Measurements from ENCODE around the gene ZNF407. TPM values are rescaled to one million over a fixed set of nuclear protein-coding genes. Genes with fewer than 3 reads are reported as not detected.

ZNF407 gene
- polyA plus RNA-seq, 3 donors from 2014 or later = 1.5 to 4.7 (median 1.5) TPM

DNA sequence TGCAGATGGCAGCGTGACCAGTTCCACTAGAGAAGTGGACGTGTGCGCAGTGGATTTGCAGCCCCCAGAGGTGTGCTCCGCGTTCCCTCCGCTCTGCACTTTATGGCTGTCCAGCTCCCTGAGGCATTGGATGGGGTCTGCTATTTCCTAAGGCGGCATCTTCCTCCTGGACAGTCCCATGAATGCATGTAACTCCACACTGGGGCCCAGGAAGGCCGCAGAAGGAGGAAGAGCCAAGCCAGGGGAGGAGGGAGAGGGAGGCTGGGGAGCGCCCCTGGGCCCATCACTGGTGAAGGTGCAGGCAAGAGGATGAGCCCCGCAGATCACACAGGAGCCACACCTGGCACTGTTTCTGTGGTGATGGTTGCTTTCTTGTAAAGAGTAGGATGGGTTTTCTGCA, 512.1 kb downstream of the ZNF407 start:
- H3K27ac Mint-ChIP-seq = no peak overlapping the region
- H3K36me3 Mint-ChIP-seq = no peaks in the 10 kb centered on the region
- H3K4me3 Mint-ChIP-seq = no peak overlapping the region
- peaks cover 3 to 4% (median 3%) of the 10 kb centered on the region in 3 donors for H3K27me3 Mint-ChIP-seq (ENCODE audit: low read depth in 3 of 3)
- H3K4me1 Mint-ChIP-seq = peaks cover 0 to 1% of the 10 kb centered on the region in 2 donors
- no peaks in the 10 kb centered on the region for H3K9me3 Mint-ChIP-seq
- DNase-seq = no peak

DNA sequence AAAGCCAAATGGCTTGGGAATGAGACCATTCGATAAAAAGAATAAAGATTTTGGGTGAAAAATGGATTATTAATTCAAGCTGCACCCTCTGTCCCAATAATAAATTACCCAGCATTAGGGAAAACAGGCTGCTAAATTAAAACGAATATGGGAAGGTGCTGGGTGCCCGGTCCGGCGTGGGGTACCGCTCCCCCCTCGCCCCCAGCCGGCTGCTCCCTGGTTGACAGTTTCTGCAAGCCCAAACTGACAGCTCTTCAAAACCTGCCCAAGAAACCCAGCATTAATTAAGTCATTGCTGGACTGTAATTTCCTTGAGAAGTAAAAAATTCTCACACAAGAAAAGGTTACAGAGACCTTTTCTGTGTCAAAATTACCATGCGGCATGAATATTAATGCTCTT, 512.6 kb downstream of the ZNF407 start:
- peaks cover 2 to 6% of the 10 kb centered on the region in 2 donors for H3K4me1 Mint-ChIP-seq
- DNase-seq = no peak
- H3K9me3 Mint-ChIP-seq = no peaks in the 10 kb centered on the region
- no peaks in the 10 kb centered on the region for H3K36me3 Mint-ChIP-seq
- peaks cover 3% of the 10 kb centered on the region in 3 donors for H3K27me3 Mint-ChIP-seq (ENCODE audit: low read depth in 3 of 3)
- no peak overlapping the region for H3K4me3 Mint-ChIP-seq
- H3K27ac Mint-ChIP-seq = no peak overlapping the region

DNA sequence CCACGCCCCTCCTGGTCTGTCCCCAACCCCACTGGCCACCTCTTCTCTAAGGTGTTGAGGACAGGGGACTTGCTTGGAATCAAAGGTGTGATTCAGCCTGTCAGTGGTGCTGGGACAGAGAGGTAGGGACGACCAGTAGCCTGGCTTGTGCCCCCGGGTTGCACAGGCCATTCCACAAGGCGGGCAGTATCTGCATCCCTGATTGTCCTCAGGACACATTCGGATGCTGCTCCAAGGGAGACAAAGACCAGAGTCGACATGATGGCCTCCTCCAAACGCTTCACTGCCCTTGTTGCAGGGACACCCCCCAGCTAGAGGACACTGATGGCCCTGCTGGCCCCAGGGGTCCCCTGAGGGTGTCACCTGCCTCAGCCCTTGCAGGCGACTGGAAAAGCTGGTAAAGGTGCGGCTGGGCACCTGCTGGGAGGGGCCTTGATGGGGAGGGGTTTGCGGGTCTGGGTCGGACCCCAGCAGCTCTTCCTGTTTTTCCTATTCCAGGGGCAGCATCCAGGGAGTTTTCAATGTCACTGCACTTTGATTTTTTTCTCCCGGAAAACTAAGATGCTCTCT, 513.3 kb downstream of the ZNF407 start:
- no peaks in the 10 kb centered on the region for H3K36me3 Mint-ChIP-seq
- H3K27ac Mint-ChIP-seq = no peak overlapping the region
- no peaks in the 10 kb centered on the region for H3K9me3 Mint-ChIP-seq
- peaks cover 3 to 5% (median 3%) of the 10 kb centered on the region in 3 donors for H3K27me3 Mint-ChIP-seq (ENCODE audit: low read depth in 3 of 3)
- peaks cover 2 to 7% of the 10 kb centered on the region in 2 donors for H3K4me1 Mint-ChIP-seq
- DNase-seq = no peak
- no peak overlapping the region for H3K4me3 Mint-ChIP-seq

DNA sequence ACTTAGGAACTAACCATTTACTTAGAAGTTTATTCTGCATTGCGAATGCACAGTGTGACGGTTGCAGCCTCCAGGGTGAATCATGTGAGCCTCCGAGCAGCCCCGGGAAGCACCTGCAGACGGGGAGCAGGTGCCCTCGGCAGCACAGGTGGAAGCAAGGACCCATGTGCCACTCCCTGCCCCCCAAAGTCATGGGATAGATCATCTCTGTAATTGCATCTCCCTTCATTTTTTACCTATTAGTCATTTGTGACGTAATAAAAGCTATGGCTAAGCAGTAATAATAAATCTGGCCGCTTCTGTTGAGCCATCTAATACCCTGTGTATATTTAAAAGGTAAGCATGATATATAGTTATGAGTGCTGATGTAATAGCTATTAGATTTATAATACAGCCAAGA, 514.1 kb downstream of the ZNF407 start:
- peaks cover 2 to 7% of the 10 kb centered on the region in 2 donors for H3K4me1 Mint-ChIP-seq
- H3K27ac Mint-ChIP-seq = no peak overlapping the region
- no peak overlapping the region for H3K4me3 Mint-ChIP-seq
- peaks cover 3 to 5% (median 3%) of the 10 kb centered on the region in 3 donors for H3K27me3 Mint-ChIP-seq (ENCODE audit: low read depth in 3 of 3)
- H3K9me3 Mint-ChIP-seq = no peaks in the 10 kb centered on the region
- DNase-seq = no peak
- H3K36me3 Mint-ChIP-seq = no peaks in the 10 kb centered on the region

DNA sequence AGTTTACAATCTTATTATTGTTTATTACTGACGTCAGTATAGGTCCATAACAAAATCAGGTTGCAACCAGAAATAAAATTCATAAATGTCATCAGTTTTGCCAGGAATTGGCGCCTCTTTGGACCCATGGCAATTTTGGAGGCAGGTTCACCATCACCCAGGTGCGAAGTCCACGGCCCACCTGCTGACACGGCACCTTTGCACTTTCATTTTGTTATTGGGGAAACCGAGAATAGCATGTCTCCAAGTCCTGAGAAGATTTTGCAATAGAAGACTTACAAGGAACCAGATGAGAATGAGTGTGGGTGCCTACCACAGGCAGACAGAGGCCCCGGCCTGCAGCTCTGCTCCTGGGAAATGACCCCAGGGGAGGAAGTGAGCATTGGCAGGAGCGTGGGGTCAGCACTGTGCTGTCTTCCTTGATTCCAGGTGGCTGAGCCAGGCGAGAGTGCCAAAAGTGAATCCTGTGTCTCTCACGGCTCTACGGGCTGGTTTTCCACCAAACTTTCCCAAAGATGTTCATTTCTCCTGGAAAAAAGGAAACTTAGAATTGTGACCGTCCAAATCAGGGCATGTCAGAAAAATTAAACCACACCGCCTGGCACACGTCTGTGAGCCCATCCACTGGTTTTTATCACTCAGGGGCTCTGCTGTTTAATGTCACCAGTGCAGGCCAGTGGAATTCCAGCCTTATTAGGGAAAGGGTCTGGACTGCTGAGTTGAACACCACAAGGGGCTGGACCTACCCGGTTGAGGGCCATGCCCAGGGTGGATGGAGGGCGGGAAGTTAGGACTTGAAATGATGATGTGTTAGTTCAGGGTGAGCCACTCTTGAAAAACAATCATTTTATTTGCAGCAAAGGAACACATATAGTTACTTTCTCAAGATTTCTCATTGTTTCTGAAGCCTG, 514.8 kb downstream of the ZNF407 start:
- H3K36me3 Mint-ChIP-seq = no peaks in the 10 kb centered on the region
- H3K4me3 Mint-ChIP-seq = no peak overlapping the region

DNA sequence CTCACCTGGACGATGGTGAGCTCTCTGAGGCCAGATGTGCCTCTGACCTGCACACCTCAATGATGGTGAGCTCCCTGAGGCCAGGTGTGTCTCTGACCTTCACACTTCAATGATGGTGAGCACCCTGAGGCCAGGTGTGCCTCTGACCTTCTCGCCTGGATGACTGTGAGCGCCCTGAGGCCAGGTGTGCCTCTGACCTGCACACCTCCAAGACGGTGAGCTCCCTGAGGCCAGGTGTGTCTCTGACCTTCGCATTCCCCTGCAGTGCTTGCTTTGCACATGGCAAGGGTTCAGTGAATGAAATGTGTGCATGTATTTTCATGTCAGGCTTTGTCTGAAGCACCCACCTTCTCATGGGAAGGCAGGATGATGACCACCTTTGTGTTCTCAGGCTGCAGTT, 515.8 kb downstream of the ZNF407 start:
- peaks cover 3 to 5% (median 3%) of the 10 kb centered on the region in 3 donors for H3K27me3 Mint-ChIP-seq (ENCODE audit: low read depth in 3 of 3)
- H3K27ac Mint-ChIP-seq = no peak overlapping the region
- no peak overlapping the region for H3K4me3 Mint-ChIP-seq
- no peaks in the 10 kb centered on the region for H3K36me3 Mint-ChIP-seq
- H3K9me3 Mint-ChIP-seq = no peaks in the 10 kb centered on the region
- DNase-seq = no peak
- peaks cover 2 to 7% of the 10 kb centered on the region in 2 donors for H3K4me1 Mint-ChIP-seq

More for the DNA sequence above, 514.8 kb downstream of the ZNF407 start:
- Mint-ChIP-seq H3K27me3 (ENCODE audit: low read depth in 3 of 3) (peaks cover 3 to 5% (median 5%) of the 10 kb centered on the region in 3 donors), H3K9me3 (no peaks in the 10 kb centered on the region), H3K4me1 (peaks cover 2 to 7% of the 10 kb centered on the region in 2 donors), H3K27ac (no peak overlapping the region)
- DNase-seq = no peak

DNA sequence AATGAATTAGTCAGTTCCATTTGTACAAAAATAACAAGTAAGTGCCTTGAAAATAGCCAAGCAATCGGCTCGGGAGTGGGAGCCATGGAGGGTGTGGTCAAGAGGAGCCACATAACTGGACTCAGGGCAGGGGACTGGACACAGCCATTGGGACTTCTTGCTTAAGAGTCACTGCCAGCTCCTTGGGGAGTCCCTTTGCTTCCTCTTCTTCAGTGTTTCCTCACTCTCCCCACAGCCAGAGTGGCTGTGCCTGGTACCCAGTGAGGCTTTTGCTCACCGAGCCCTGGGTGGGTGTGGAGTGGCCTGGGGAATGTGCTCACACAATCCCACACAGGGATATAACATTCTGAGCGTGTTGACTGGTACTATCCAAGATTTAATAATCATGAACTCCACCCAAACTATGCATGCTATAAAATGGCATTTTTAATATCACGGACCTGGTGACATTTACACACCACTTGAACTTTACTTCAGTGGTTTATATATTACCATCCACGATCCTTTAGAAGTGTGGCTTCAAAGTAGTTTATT, 516.6 kb downstream of the ZNF407 start:
- H3K4me1 Mint-ChIP-seq = peaks cover 2 to 7% of the 10 kb centered on the region in 2 donors
- H3K36me3 Mint-ChIP-seq = no peaks in the 10 kb centered on the region
- no peak for DNase-seq
- H3K27ac Mint-ChIP-seq = no peak overlapping the region
- H3K9me3 Mint-ChIP-seq = no peaks in the 10 kb centered on the region
- peaks cover 3% of the 10 kb centered on the region in 3 donors for H3K27me3 Mint-ChIP-seq (ENCODE audit: low read depth in 3 of 3)
- H3K4me3 Mint-ChIP-seq = no peak overlapping the region

Other genes with a start within 250 kb of the ZNF407 start
- not detected for gene DIPK1C, start 140.6 kb upstream of the ZNF407 start, polyA plus RNA-seq
- 100 to 1,000 TPM; 117 to 187 (median 182) TPM for gene CNDP2, start 101.5 kb upstream of the ZNF407 start, polyA plus RNA-seq
- not detected for gene CNDP1, start 63.4 kb upstream of the ZNF407 start, polyA plus RNA-seq